PC-9 (cell line): Measurements from ENCODE around the gene NT5C2. TPM values are rescaled to one million over a fixed set of nuclear protein-coding genes. Genes with fewer than 3 reads are reported as not detected.
A peak's percentile ranks its signal among the peaks of the same experiment; 100 is the strongest.

Experiments
- BruUV-seq: library from RNA; stranded (reverse); fragments of 400-500 nt; replicated peaks from 2 replicates; lab custom pipeline; 2021; lab: Mats Ljungman, UMichigan
- CTCF ChIA-PET: fragments of 300-600 bp; sonication (Branson Sonifier 250); formaldehyde crosslinking; loops from one replicate; lab custom pipeline; 2022; ENCODE audit warnings: antibody characterized with exemption; lab: Charles Lee
- POLR2A ChIA-PET: fragments of 300-600 bp; sonication (Branson Sonifier 250); formaldehyde crosslinking; loops from one replicate; lab custom pipeline; 2022; ENCODE audit warnings: antibody characterized with exemption; ENCODE audit not compliant: unreplicated experiment; lab: Charles Lee
- DNase-seq, 2 experiments: peaks; one replicate each; pipeline versions ENCODE4 v3.0.0 to v3.0.0-alpha.2; 2015 to 2022; ENCODE audit warnings: mixed read lengths in 1 of 2
- H2AFZ ChIP-seq: fragments of 200-600 bp; sonication (generic); 2 replicates; pipeline ENCODE4 v1.8.1; 2017; ENCODE audit warnings: antibody characterized with exemption
- H3F3A ChIP-seq: fragments of 200-600 bp; sonication (generic); 2 replicates; pipeline ENCODE4 v1.8.1; 2017; ENCODE audit warnings: antibody characterized with exemption, mild to moderate bottlenecking, low read depth; ENCODE audit not compliant: insufficient read depth
- H3K27ac ChIP-seq: fragments of 200-600 bp; sonication (generic); 2 replicates; pipeline ENCODE4 v1.6.1; 2016; ENCODE audit warnings: mixed run types
- H3K27me3 ChIP-seq: fragments of 200-600 bp; sonication (generic); 2 replicates; pipeline ENCODE4 v1.6.1; 2016; ENCODE audit warnings: low read depth, mixed run types; ENCODE audit not compliant: insufficient read depth
- H3K36me3 ChIP-seq: fragments of 200-600 bp; sonication (generic); 2 replicates; pipeline ENCODE4 v1.6.1; 2016; ENCODE audit warnings: low read depth, mixed run types
- H3K4me1 ChIP-seq: fragments of 200-600 bp; sonication (generic); replicated peaks from 2 replicates; pipeline ENCODE4 v1.6.1; 2016; ENCODE audit warnings: mixed run types; ENCODE audit not compliant: insufficient read depth
- H3K4me2 ChIP-seq: fragments of 200-600 bp; sonication (generic); 2 replicates; pipeline ENCODE4 v1.6.1; 2017; ENCODE audit warnings: mixed run types
- H3K4me3 ChIP-seq: fragments of 200-600 bp; sonication (generic); 2 replicates; pipeline ENCODE4 v1.6.1; 2016; ENCODE audit warnings: mixed run types
- H3K79me2 ChIP-seq: fragments of 200-600 bp; sonication (generic); 2 replicates; pipeline ENCODE4 v1.6.1; 2017; ENCODE audit warnings: low read depth, mixed run types
- H3K9me2 ChIP-seq: fragments of 200-600 bp; sonication (generic); 2 replicates; pipeline ENCODE4 v1.8.1; 2017; ENCODE audit warnings: mild to moderate bottlenecking; ENCODE audit not compliant: insufficient read depth
- H3K9me3 ChIP-seq: fragments of 200-600 bp; sonication (generic); 2 replicates; pipeline ENCODE4 v1.8.1; 2016; ENCODE audit warnings: low read depth; ENCODE audit not compliant: insufficient read depth
- H4K20me1 ChIP-seq: fragments of 200-600 bp; sonication (generic); 2 replicates; pipeline ENCODE4 v1.8.1; 2017; ENCODE audit not compliant: insufficient read depth
- EZH2 ChIP-seq: fragments of 200-600 bp; sonication (generic); IDR thresholded peaks from 2 replicates; pipeline ENCODE4 v1.8.0; 2017; ENCODE audit warnings: antibody characterized with exemption, low read depth
- intact Hi-C: fragments of 100-400 bp; cut with micrococcal nuclease; formaldehyde crosslinking; loops from one replicate; pipeline ENCODE4 v1.10.0; 2022; ENCODE audit not compliant: unreplicated experiment
- total RNA-seq: library from RNA; stranded (reverse); gene quantifications from 2 replicates; pipeline ENCODE4 v1.2.3, GENCODE V29; 2021
- TF ChIP-seq, protein P1 (sequence below): fragments of 200-600 bp; sonication (generic); conservative IDR thresholded peaks from 2 replicates; pipeline ENCODE4 v1.6.1; 2017; ENCODE audit warnings: mixed run types, antibody characterized with exemption, mild to moderate bottlenecking, moderate library complexity

The NT5C2 gene
- total RNA-seq, 1 experiment from 2014 or later = 67.9 TPM

GRCh38 chr10:103123282-103124024 is 69.6 kb downstream of the NT5C2 start:
- ChIA-PET CTCF (interaction anchor here (0.5 kb wide), 1 partner anchor 118 kb away, joined by 8 read pairs; no protein-coding TSS in a partner anchor), POLR2A (interaction anchor here (0.8 kb wide), 1 partner anchor 121 kb away, joined by 11 read pairs; no protein-coding TSS in a partner anchor)
- H3K9me3 ChIP-seq = no peaks in the 10 kb centered on the region
- peaks cover 4% of the 10 kb centered on the region; the same call in 1 of the 2 replicates for H3K36me3 ChIP-seq
- H3K27me3 ChIP-seq = no peaks in the 10 kb centered on the region
- H3K27ac ChIP-seq = no peak overlapping the region
- no peak overlapping the region for H3K4me2 ChIP-seq
- H4K20me1 ChIP-seq = 0 out of 2 replicates have a peak, but pooled peaks cover 7% of the 10 kb centered on the region
- H3K79me2 ChIP-seq = peaks cover 20% of the 10 kb centered on the region; the same call in 1 of the 2 replicates
- no peaks in the 10 kb centered on the region for H3K4me1 ChIP-seq
- no peaks in the 10 kb centered on the region for H3K9me2 ChIP-seq
- no peak overlapping the region for H2AFZ ChIP-seq
- BruUV-seq = no TSS peak
- DNase-seq = no peak
- intact Hi-C loops = no loop called here
- H3K4me3 ChIP-seq = no peak overlapping the region
- TF ChIP-seq EZH2 = no peak
- TF ChIP-seq, protein P1, sequence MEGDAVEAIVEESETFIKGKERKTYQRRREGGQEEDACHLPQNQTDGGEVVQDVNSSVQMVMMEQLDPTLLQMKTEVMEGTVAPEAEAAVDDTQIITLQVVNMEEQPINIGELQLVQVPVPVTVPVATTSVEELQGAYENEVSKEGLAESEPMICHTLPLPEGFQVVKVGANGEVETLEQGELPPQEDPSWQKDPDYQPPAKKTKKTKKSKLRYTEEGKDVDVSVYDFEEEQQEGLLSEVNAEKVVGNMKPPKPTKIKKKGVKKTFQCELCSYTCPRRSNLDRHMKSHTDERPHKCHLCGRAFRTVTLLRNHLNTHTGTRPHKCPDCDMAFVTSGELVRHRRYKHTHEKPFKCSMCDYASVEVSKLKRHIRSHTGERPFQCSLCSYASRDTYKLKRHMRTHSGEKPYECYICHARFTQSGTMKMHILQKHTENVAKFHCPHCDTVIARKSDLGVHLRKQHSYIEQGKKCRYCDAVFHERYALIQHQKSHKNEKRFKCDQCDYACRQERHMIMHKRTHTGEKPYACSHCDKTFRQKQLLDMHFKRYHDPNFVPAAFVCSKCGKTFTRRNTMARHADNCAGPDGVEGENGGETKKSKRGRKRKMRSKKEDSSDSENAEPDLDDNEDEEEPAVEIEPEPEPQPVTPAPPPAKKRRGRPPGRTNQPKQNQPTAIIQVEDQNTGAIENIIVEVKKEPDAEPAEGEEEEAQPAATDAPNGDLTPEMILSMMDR = no peak
- peaks cover 4% of the 10 kb centered on the region; the same call in 1 of the 2 replicates for H3F3A ChIP-seq

- Histone ChIP-seq H3K9me3 (no peaks in the 10 kb centered on the region), H3K36me3 (peaks cover 4% of the 10 kb centered on the region; the same call in 1 of the 2 replicates), H3F3A (peaks cover 20% of the 10 kb centered on the region; the same call in 1 of the 2 replicates), H3K27me3 (no peaks in the 10 kb centered on the region), H3K27ac (peak overlapping the region; percentile 20; the same call in 1 of the 2 replicates), H3K4me3 (no peak overlapping the region), H3K9me2 (no peaks in the 10 kb centered on the region), H3K79me2 (peaks cover 39% of the 10 kb centered on the region), H3K4me2 (no peak overlapping the region), H4K20me1 (peaks cover 7% of the 10 kb centered on the region; the same call in 1 of the 2 replicates), H3K4me1 (no peaks in the 10 kb centered on the region), H2AFZ (no peak overlapping the region)
- intact Hi-C loops = no loop called here
- ChIA-PET POLR2A (no interaction called here), CTCF (interaction anchor here (0.5 kb wide), 1 partner anchor 19 kb away, joined by 3 read pairs; no protein-coding TSS in a partner anchor)
- BruUV-seq = no TSS peak
- no peak for DNase-seq
- no peak for TF ChIP-seq EZH2
- TF ChIP-seq, protein P1 = no peak
Measured at GRCh38 chr10:103120977-103121735, 71.9 kb downstream of the NT5C2 start.

DNA sequence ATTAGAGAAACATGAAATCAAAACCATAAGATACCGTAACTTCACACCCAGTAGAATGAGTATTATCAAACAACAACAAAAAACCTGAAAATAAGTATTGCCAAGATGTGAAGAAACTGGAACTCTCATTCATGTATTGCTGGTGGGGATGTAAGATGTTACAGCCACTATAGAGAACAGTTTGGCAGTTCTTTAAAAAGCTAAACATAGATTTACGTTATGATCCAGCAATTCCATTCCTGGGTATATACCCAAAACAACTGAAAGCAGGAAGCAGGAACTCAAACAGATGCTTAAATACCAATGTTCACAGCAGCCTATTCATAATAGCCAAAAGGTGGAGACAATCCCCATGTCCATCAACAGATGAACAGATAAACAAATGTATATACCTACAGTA is 72.5 kb downstream of the NT5C2 start:
- H3K9me3 ChIP-seq = no peaks in the 10 kb centered on the region
- H3K36me3 ChIP-seq = peaks cover under 1% of the 10 kb centered on the region; the same call in 1 of the 2 replicates
- intact Hi-C loops = no loop called here
- no peak for DNase-seq
- H3K9me2 ChIP-seq = no peaks in the 10 kb centered on the region
- no peak overlapping the region for H2AFZ ChIP-seq
- H3K79me2 ChIP-seq = peaks cover 35% of the 10 kb centered on the region
- no peak overlapping the region for H3K4me3 ChIP-seq
- ChIA-PET CTCF (no interaction called here), POLR2A (no interaction called here)
- no peaks in the 10 kb centered on the region for H3K4me1 ChIP-seq
- H3K27ac ChIP-seq = no peak overlapping the region
- no peaks in the 10 kb centered on the region for H3K27me3 ChIP-seq
- no TSS peak for BruUV-seq
- no peak for TF ChIP-seq EZH2
- TF ChIP-seq, protein P1 = no peak
- peaks cover 20% of the 10 kb centered on the region; the same call in 1 of the 2 replicates for H3F3A ChIP-seq
- H4K20me1 ChIP-seq = peaks cover 7% of the 10 kb centered on the region; the same call in 1 of the 2 replicates
- no peak overlapping the region for H3K4me2 ChIP-seq
